PFSK-1 (cell line): ENCODE measurements around the gene ANXA2.
A peak's percentile ranks its signal among the peaks of the same experiment; 100 is the strongest.

ENCODE experiments used
- FOXP2 ChIP-seq: optimal IDR thresholded peaks from 2 replicates; pipeline ENCODE3; 2011; ENCODE audit warnings: borderline replicate concordance, control low read depth, inconsistent platforms; ENCODE audit not compliant: insufficient read depth; ENCODE audit errors: extremely low read length, extremely low read depth
- POLR2AphosphoS5 ChIP-seq: IDR thresholded peaks from 2 replicates; pipeline ENCODE4 v1.6.1; 2012; ENCODE audit warnings: low read depth, mild to moderate bottlenecking, control low read depth, low read length, moderate library complexity
- SIN3A ChIP-seq: IDR thresholded peaks from 2 replicates; pipeline ENCODE4 v1.6.1; 2012; ENCODE audit warnings: mild to moderate bottlenecking, low read length, moderate library complexity, borderline replicate concordance; ENCODE audit not compliant: insufficient read depth
- TAF1 ChIP-seq: IDR thresholded peaks from 2 replicates; pipeline ENCODE4 v1.6.1; 2012; ENCODE audit warnings: low read length, control low read depth, borderline replicate concordance; ENCODE audit not compliant: insufficient read depth
- TF ChIP-seq, protein P1 (sequence below), 2 experiments: IDR thresholded peaks; 2 replicates each; pipeline versions ENCODE4 v1.6.1 to v1.8.0; 2011 to 2012; ENCODE audit warnings: low read depth in 2 of 2, low read length in 2 of 2, control low read depth in 1 of 2, inconsistent platforms in 1 of 2, mild to moderate bottlenecking in 1 of 2, moderate library complexity in 1 of 2; ENCODE audit not compliant: insufficient read depth in 1 of 2

Gene ANXA2

DNA sequence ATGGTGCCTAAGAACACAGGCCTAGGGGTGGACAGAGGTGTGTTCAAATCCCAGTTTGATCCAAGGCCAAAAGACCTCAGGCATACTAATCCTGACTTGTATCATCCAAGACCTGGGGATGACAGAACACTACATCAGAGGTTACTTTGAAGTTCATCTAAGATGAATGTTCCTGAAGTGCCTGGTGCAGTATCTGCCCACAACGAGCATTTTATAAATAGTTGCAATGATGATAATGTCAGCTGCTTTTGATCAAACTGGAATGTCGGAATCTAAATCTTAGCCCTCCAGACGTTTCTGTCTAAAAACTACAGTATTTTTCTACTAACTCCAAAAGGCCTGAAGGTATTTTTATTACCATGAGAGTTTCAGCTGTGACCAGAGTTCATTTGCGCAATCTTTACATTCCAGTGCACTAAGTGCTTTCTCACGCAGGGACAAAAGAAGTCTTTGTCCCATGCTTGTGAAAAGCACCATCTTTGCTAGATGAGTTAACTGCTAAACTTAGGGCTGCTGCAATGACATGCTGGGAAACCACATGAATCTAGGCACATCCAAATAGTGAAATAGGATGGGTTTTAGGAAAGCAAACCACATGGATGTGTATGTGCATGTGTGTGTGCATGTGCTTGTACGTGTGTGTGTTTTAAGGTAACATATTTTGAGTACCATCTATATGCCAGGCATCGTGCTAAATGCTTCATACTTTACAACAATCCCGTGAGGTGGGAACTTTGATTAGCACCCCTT is 18.1 kb downstream of the ANXA2 start:
- TF ChIP-seq, protein P1, sequence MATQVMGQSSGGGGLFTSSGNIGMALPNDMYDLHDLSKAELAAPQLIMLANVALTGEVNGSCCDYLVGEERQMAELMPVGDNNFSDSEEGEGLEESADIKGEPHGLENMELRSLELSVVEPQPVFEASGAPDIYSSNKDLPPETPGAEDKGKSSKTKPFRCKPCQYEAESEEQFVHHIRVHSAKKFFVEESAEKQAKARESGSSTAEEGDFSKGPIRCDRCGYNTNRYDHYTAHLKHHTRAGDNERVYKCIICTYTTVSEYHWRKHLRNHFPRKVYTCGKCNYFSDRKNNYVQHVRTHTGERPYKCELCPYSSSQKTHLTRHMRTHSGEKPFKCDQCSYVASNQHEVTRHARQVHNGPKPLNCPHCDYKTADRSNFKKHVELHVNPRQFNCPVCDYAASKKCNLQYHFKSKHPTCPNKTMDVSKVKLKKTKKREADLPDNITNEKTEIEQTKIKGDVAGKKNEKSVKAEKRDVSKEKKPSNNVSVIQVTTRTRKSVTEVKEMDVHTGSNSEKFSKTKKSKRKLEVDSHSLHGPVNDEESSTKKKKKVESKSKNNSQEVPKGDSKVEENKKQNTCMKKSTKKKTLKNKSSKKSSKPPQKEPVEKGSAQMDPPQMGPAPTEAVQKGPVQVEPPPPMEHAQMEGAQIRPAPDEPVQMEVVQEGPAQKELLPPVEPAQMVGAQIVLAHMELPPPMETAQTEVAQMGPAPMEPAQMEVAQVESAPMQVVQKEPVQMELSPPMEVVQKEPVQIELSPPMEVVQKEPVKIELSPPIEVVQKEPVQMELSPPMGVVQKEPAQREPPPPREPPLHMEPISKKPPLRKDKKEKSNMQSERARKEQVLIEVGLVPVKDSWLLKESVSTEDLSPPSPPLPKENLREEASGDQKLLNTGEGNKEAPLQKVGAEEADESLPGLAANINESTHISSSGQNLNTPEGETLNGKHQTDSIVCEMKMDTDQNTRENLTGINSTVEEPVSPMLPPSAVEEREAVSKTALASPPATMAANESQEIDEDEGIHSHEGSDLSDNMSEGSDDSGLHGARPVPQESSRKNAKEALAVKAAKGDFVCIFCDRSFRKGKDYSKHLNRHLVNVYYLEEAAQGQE (IDR thresholded peaks at IDR 0.05; ENCODE audit: insufficient read depth in 1 of 2, low read depth in 2 of 2, low read length in 2 of 2): no peak
- TF ChIP-seq TAF1 (no peak), POLR2AphosphoS5 (no peak), SIN3A (no peak), FOXP2 (no peak)

DNA sequence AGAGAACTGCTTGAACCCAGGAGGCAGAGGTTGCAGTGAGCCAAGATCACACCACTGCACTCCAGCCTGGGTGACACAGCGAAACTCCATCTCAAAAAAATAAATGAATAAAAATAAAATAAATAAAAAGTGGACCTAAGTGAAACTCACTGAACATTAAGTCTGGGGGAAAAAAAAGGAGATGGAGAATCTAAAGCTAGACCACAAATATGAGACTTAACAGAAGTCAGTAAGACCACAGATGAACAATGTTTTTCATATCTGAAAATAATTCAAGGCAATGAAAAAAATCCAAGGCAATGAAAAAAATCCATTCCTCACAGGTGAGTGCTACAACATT is 18.6 kb downstream of the ANXA2 start:
- TF ChIP-seq SIN3A (no peak), POLR2AphosphoS5 (no peak), TAF1 (no peak), FOXP2 (no peak)
- TF ChIP-seq, protein P1 (IDR thresholded peaks at IDR 0.05; ENCODE audit: insufficient read depth in 1 of 2, low read depth in 2 of 2, low read length in 2 of 2): no peak

DNA sequence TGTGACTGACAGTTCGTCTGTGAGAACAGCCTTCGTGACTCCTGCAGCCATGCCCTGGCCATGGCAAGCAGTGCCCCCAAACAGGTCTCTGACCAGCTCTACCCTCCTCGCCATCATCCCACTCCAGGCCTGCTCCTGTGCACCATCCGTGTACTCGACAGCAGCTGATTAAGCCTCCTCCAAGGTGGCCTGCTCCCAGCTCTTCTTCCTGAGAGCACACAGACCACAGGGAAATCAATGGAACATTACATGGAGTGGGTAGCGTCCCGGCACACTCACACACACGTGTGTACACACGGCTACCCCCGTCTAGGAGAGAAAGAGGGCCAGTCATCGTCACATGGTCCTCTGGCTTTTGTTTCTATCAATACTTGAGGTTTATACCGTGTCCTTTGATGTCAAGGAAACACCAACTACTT is 21.1 kb downstream of the ANXA2 start:
- TF ChIP-seq, protein P1 (IDR thresholded peaks at IDR 0.05; ENCODE audit: insufficient read depth in 1 of 2, low read depth in 2 of 2, low read length in 2 of 2): no peak
- TF ChIP-seq FOXP2: no peak
- TF ChIP-seq TAF1: no peak

DNA sequence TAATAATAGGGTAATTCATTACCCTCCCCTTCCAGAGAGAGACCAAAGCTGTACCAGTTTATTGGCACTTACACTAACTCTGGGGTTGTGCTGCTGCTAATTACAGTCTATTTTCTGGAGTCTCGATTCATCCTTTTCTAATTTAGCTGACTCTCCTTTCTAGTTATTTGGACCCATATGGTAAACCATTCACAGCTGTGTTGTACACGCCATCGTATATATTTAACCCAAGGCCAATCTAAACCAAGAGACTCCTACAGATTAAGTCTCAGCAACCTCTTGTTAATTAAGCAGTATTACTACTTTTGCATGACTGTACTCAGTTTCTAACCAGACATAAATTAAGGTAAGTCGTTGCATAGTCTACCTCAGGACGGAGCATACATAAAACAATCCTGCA is 22.5 kb downstream of the ANXA2 start:
- no peak for TF ChIP-seq SIN3A
- TF ChIP-seq TAF1: no peak
- TF ChIP-seq, protein P1 (IDR thresholded peaks at IDR 0.05; ENCODE audit: insufficient read depth in 1 of 2, low read depth in 2 of 2, low read length in 2 of 2): no peak
- no peak for TF ChIP-seq POLR2AphosphoS5
- TF ChIP-seq FOXP2: no peak

DNA sequence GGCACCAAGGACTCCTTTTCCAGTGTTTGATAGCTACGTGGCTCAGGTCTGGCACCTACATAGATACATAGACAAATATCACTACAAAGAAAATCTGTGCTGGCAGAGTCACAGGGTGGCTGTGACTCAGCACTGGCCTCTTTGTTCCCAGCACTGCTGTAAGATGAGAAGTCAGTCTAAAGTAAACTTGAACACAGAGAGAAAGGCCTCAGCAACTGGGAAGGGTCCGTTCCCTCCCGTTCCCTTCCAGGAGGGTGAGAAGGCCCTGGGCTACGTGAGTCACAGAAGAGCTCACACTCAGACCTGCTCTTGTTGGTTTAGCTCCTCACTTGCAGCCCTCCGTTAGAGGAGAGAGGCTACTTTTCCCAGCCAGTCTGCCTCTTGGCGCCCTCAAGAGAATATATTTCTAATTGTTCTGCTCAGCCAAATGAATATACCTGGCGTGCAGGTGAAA is 23.1 kb downstream of the ANXA2 start:
- TF ChIP-seq FOXP2 (peak; percentile 46), TAF1 (peak; percentile 65; the same call in 1 of the 2 replicates), POLR2AphosphoS5 (peak; percentile 17; the same call in 1 of the 2 replicates), SIN3A (no peak)
- TF ChIP-seq, protein P1 (IDR thresholded peaks at IDR 0.05; ENCODE audit: insufficient read depth in 1 of 2, low read depth in 2 of 2, low read length in 2 of 2): 0 out of 4 replicates have a peak, but pooled peaks of 1 of the 2 experiments have one; percentile 44
